ENCODE results near the gene FTSJ3.
"Not testable (repeated sequence)": the region's sequence is repeated elsewhere in the genome, so short reads cannot be mapped to it uniquely, and the experiment has no call there.

Gene FTSJ3

DNA sequence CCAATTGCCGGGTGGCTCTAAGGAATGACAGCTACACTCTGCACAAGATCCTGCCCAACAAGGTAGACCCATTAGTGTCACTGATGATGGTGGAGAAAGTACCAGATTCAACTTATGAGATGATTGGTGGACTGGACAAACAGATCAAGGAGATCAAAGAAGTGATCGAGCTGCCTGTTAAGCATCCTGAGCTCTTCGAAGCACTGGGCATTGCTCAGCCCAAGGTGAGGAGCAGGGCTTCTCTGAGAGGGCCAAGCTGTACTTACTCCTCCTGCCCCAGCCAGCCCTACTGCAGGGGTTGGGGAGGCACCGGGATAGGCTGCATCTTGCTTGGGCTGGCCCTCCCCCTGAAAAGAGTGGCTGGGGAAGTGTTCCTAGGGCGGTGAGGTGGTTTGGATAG lies 2.8 kb upstream of the FTSJ3 start:
- no peak for DNase-seq (ENCODE audit: low read depth in 2 of 2)

DNA sequence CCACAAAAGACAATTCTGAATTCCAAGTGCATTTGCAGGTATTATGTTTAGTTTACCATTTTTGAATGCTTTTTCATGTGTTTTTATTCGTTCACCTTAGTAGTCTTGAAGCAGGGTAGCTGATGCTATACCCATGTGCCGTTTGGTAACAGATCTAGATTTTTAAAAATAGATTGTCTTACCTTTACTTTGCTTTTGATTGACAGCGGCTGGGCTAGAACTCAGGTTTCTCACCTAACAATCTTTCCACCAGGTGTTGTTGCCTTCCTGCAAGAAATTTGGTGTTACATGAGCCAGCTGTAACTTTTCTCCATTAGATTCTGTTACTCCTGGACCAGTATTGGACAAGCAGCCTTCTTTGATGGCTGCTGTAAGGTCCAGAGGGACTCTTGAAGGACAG lies 1.5 kb upstream of the FTSJ3 start:
- DNase-seq (ENCODE audit: low read depth in 2 of 2): no peak

DNA sequence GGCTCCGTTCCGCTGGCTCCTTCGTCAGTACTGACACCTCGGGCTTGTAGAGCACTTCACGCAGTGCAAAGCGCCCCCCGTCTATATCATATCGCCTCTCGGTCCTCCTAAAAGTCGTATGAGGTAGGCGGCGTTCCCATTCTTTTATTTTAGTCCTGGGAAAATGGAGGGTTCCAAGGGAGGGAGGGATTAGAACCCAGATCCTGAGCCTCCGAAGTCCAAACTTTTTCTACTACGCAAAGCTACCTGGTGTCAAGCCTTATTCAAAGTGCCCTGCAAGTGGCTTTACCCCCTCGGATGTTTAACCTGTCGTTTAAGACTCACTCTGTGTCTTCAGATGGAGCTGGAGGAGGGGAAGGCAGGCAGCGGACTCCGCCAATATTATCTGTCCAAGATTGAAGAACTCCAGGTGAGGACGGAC lies 348 bp upstream of the FTSJ3 start:
- no peak for DNase-seq (ENCODE audit: low read depth in 2 of 2)

DNA sequence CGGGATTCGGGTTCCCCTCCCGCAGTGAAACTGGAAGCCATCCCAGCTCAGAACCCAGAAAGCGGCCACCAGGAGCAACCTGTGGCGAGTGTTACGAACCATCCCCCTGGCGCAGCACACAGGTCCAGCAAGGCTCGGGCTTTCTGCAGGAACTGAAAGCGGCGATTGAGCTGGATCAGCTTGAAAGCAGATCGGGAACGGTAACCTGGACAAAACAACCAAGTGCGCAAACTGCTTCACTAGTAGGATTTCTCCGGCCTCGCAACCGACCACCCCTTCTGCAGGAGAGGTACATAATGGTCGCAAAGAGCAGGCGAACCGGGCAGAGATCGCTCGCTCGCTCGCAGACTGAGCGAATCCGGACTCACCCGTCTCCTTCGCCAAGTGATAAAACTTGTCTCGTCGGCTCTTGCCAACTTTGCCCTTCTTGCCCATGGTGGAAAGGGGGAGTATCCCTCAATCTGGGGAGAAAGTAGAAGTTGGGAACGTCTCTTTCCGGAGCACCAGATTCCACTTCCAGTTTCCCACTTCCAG lies 928 bp downstream of the FTSJ3 start:
- DNase-seq (ENCODE audit: low read depth in 2 of 2): no peak

DNA sequence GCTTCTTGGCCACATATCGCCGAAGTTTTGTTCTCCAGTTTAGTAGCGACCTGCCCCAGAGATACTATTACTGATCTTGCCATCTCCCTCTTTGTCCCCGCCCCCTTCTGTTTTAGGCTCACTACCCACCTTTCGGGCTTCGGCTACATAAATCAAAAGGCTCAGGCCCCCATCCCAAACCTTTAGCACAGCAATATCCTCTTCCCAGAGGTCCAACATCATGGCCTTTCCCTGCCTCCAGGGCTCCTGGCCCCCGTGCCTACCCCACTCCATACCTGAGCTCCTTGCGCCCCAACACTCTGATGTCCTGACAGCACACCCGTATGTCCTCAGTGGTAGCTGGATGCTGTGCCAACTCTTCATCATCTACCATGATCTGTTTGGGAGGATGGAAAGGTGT lies 3.1 kb downstream of the FTSJ3 start:
- no peak for DNase-seq (ENCODE audit: low read depth in 2 of 2)

DNA sequence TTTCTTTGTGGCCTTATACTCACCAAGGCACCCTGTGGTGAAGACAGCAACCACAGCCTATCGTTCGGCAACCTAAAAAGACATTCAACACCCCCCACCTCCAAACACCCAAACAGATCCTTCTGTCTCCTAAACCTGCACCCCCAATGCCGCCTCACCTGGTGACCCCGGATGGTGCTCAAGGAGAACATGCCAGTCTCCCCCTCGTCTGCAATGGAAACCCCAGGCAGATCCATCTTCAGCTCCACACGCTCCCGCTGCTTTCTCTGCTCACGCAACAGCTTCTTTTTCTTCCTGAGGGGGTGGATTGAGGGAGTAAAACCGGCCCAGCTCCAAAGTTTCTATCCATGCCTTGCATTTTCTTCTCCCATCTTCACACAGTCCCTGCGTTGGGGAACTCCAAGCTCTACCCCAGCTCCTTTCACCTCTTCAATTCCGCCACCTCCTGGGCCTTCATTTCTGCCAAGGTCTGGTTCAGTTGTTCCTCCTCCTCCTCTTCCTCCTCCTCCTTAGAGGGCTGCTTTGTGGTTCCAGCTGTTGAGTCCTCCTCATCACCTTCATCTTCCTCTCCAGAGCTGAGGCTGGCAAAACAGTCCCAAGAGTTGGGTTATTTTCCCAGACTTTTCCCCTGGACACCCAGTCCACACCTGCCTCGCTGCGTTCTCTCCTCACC lies 3.7 kb downstream of the FTSJ3 start:
- DNase-seq (ENCODE audit: low read depth in 2 of 2): no peak

DNA sequence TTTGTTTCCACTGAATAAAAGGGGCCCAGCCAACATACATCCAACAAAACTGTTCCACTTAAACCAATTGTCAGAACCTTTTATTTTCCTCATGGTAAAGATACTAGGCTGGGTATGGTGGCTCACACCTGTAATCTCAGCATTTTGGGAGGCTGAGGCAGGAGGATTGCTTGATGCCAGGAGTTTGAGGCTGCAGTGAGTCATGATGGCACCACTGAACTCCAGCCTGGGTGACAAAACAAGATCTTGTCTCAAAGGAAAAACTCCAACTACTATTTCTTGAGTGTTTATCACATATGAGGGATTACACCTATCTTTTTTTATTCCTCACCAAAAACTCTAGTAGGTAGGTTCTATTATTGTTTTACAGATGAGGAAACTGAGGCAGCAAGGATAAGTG lies 4.9 kb downstream of the FTSJ3 start:
- DNase-seq (ENCODE audit: low read depth in 2 of 2): no peak

DNA sequence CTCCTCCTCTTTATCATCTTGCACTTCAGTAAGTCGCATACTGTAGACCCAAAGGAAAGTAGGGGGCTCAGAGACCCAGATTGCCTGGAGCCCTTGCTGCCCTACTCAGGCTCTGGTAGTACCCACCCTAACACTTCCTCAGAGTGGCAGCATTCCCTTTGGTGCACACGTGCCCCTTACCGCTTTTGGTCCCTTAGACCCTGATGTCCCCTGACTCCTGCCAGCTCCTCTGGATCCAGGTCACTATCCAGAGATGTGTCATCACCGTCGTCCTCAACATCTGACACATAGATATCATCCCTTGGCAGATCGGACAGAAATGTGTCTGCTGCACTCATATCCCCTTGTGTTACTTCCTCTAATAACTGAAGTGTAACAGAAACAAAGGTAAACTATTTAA lies 5.7 kb downstream of the FTSJ3 start:
- DNase-seq (ENCODE audit: low read depth in 2 of 2): no peak

DNA sequence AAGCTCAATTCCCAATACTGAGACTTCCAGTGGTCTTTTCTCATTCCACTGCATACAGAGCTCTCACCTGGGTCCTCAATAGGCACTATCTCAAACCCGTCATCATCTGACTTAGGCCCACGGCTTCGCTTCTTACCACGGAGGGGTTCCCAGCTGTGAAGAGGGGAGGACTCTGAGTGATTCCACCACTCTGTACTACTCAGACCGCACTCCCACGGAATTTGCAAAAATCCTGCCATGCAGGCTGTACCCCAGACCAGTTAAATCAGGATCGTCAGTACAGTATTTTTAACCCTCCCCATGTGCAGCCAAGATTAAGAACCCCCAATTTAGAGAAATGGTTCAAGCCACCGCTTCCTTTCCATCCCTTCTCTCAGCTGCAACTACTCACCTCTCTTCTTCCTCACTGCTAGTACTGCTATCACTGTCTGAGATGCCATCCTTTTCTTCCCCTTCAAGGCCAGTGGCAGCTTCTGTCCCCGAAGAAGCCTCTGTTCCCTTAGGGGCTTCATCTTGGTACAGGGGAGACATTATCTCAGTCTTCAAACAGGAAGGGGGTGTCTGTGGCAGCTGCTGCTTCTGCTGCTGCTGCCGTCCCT lies 6.4 kb downstream of the FTSJ3 start:
- no peak for DNase-seq (ENCODE audit: low read depth in 2 of 2)

DNA sequence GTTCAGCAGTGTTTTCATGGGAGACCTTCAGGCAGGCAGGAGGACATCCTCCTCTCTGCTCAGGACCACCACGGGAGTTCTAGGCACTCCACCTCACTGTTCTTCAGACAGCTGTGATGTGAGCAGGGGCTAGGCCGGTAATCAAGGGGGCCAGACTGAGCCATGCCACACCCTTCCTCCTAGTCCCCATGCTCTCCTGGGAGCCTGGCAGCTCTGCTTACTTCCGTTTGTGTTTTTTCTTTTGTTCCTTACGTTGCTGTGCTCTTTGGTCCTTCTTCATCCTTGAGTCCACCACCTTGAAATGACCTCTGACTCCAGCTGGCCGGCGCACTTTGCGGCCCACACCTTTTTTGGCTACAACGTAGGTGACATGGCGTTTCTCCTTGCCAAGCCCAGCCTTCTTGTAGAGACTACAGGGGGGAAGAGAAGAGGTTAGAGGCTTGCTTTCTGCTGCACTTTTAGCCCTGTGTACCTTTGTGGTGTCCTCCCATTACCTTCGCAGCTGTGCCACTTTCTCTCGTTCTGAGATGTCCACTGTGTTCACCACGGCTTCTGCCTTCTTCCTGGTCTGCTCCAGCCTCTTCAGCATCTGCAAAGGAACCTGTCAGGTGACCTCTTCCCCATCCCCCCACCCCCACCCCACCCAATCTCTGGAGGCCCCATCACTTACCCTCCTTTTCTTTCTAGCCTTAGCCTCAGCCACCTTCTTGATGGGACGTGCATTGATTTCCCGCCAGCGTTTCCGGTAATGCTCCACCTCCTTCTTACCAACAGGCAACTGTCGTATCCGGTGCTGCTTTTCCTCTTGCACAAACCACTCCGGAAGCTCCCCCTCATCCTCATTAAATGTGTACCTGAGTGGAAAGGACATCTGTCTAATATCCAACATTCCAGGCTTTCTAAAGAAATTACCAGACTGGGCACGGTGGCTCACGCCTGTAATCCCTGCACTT lies 7.6 kb downstream of the FTSJ3 start:
- DNase-seq (ENCODE audit: low read depth in 2 of 2): no peak

DNA sequence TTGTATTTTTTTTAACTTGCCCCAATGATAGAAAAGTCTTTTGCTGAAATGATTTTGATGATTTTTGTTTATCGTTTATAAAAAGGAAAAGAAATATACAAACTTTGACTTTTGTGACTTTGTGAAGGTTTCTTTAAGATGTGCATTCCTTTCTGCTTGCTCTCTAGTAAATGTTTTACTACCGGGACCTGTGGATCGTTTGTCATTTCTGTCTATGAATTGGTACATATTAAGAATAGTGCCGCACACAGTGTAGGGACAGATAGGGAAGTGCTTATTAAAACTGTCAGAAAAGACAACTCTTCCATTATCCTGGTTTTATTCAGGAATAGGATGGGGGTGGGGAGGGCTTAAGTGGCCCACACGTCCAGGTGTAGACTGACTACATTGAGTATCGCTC lies 8.3 kb downstream of the FTSJ3 start:
- no peak for DNase-seq (ENCODE audit: low read depth in 2 of 2)

DNA sequence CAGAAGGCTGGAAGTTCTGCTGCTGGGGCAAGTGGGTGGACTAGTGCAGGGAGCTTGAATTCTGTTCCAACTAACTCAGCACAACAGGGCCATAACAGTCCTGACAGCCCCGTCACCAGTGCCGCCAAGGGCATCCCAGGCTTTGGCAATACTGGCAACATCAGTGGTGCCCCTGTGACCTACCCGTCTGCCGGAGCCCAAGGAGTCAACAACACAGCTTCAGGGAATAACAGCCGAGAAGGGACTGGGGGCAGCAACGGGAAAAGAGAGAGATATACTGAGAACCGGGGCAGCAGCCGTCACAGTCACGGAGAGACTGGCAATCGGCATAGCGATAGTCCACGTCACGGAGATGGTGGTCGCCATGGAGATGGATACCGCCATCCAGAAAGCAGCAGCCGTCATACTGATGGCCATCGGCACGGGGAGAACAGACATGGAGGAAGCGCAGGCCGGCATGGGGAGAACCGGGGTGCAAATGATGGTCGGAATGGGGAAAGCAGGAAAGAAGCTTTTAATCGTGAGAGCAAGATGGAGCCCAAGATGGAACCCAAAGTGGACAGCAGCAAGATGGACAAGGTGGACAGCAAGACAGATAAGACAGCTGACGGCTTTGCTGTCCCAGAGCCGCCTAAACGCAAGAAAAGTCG lies 9.6 kb downstream of the FTSJ3 start:
- DNase-seq (ENCODE audit: low read depth in 2 of 2): no peak

DNA sequence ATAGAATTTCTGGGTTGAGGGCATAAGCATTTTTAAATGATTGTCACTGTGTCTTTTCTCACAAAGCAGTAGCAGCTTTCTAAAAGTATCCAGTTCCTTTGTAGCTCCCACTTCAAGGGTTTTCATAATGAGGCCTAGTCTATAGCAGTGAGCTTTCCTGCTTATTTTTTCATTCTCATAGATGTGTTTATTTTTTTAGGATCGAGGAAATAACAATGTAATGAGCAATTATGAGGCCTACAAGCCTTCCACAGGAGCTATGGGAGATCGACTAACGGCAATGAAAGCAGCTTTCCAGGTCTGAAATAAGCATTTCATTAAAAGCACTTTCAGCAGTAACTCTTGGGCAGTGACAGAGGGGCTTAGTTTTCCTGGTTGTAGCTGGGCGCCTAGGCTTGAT lies 10.8 kb downstream of the FTSJ3 start:
- no peak for DNase-seq (ENCODE audit: low read depth in 2 of 2)

DNA sequence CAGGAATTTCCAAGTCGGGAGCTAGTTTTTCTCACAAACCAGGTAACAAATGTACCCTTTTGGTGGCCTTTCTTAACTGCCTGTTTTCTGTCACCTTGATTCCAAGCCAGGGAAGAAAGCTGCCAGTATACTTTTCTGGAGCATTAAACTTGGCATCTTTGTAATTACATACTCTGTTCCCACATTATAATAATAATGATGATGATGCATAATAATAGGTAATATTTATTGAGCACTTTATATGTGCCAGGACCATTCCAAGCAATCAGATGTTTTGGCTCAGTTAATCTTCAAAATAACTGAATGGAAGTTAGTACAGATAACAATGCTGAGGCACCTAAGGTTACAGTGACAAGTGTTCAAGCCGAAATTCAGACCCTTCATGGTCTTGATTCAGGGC lies 11.3 kb downstream of the FTSJ3 start:
- no peak for DNase-seq (ENCODE audit: low read depth in 2 of 2)

DNA sequence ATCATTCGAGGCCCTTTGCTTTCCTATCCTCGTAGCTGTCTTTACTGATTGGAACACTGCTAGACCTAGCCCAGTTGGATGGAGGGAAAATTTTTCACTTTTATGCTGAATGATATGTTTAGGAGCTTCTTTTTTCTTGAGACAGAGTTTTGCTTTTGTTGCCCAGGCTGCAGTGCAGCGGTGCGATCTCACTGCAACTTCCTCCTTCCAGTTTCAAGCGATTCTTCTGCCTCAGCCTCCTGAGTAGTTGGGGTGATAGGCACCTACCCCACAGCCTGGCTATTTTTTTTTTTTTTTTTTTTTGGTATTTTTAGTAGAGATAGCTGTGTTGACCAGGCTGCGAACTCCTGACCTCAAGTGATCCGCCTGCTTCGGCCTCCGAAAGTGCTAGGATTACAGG lies 17.5 kb downstream of the FTSJ3 start:
- no peak for DNase-seq (ENCODE audit: low read depth in 2 of 2)

DNA sequence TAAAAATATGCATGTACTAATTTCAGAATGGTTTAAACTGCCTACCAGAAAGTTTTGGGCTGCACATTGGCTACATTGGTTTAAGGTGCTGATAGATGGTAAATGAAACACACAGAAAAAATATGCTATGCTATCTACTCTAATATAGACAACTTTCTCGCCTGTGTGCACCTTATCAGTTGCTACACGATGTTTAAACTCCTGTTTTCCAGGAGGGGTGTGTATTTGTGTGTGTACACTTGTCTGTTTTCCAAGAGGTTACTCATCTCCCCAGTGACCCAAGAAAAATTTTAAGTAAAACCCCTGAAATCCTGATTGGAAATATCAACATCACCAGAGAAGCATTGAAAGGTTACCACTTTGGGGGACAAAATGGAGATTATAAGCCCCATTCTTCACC lies 21.9 kb downstream of the FTSJ3 start:
- DNase-seq (ENCODE audit: low read depth in 2 of 2): no peak

DNA sequence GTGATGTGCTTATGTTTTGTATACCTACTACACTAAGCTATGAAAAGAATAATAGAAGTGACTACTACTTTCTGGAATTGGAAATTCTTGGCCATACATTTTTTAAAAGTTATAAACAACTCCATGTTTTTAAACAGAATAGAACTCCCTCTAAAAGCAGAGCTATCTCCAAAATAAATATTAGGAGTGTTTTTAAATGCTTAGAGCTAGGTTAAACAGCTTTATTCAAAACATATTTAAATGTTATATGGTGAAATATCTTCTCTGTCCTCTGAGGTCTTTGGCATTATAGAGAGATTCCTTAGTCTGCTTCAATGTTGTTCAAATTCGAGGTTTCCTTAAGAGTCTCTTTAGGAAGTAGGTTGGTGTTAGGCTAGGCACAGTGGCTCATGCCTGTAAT lies 23.1 kb downstream of the FTSJ3 start:
- no peak for DNase-seq (ENCODE audit: low read depth in 2 of 2)

DNA sequence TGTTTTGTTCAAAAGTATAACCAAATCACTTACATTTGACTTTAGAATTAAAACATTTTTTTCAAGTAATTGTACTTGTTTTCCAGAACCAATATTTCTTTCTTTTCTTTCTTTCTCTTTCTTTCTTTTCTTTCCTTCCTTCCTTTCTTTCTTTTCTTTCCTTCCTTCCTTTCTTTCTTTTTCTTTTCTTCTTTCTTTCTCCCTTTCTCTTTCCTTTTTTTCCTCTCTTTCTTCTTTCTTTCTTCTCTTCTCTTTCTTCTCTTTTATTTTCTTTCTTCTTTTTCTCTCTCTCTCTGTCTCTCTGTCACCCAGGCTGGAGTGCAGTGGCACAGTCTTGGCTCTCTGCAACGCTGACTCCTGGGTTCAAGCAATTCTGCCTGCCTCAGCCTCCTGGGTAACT lies 26.7 kb downstream of the FTSJ3 start:
- no peak for DNase-seq (ENCODE audit: low read depth in 2 of 2)

DNA sequence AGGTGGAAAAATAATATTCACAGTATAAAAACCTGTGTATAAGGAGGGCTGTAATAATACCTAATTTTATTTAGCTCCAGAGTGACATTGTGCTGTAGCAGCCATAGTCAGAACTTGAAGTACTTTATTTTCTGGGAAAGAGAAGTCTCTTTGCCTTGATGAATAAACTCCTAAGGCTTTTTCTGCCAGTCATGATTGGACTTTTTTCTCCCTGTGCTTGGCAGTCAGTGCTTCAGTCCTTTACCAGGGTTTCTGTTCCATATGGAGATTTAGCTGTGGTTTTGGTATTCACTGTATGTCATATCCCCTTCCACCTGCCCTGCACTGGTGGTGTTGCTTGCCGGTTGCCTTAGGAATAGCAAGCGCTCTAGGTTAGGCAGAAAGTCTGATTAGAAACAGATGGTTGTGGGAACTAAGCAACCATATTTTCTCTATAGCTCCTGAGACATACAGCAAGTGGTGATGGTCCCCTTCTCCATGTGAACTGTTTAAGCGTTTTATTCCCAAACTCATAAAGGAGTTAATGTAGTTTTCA lies 28.8 kb downstream of the FTSJ3 start:
- DNase-seq (ENCODE audit: low read depth in 2 of 2): no peak

DNA sequence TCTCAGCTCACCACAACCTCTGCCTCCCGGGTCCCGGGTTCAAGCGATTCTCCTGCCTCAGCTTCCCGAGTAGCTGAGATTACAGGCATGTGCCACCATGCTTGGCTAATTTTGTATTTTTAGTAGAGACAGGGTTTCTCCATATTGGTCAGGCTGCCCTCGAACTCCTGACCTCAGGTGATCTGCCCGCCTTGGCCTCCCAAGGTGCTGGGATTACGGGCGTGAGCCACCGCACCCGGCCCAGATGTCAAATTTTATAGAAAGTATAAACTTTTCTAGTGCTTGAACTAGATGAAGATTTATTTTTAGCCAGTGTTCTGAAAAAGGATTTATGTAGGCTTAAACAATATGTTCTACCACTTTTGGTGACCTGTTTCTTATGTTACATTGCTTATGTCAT lies 31.1 kb downstream of the FTSJ3 start:
- not testable (repeated sequence) for DNase-seq (ENCODE audit: low read depth in 2 of 2)

DNA sequence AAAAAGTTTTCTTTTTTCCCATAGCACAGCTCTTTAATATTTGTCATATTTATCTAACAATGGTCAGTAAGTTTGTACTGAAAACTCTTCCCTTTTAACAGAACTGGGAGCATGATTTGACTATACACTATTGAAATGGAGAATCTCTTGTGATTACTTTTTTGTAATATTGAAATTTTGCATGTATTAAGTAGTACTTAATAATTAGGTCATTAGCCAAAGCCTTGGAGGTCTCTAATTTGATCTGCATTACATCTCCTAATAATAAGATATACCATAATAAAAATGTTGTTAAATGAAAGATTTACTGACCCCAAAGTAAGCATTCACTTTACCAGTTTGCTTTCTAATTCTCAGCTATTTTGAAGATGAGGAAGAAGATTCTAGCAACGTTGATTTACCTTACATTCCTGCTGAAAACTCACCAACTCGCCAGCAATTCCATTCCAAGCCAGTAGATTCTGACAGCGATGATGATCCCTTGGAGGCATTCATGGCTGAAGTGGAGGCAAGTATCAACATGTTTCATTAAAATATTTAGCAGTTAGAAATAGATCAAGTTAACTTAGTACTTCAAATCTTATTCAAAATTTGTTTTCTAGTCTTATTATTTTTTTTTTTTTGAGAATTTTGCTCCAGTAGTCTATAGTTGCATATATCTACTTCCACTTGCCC lies 35.3 kb downstream of the FTSJ3 start:
- DNase-seq (ENCODE audit: low read depth in 2 of 2): no peak

Data from stimulated activated CD8-positive, alpha-beta memory T cell treated with anti-CD3 and anti-CD28 coated beads, Interleukin-15, amount 100 ng/mL, for 48 hours (primary cell).